NB4 (cell line): ENCODE results near the gene USH2A.

Source experiments
- DNase-seq: peaks from one replicate; pipeline ENCODE4 v3.0.0; 2010; ENCODE audit warnings: low read depth
- H3K4me3 ChIP-seq: one replicate; pipeline ENCODE4 v1.5.1; 2011; ENCODE audit warnings: mild to moderate bottlenecking, low read depth, low read length, moderate library complexity
- CTCF ChIP-seq: IDR thresholded peaks from one replicate; pipeline ENCODE4 v1.5.1; 2012; ENCODE audit warnings: low read depth, low read length
- MAX ChIP-seq: IDR thresholded peaks from 2 replicates; pipeline ENCODE4 v1.6.1; 2011; ENCODE audit warnings: low read depth, low read length
- MYC ChIP-seq: IDR thresholded peaks from 2 replicates; pipeline ENCODE4 v1.6.1; 2011; ENCODE audit warnings: low read depth, low read length
- POLR2A ChIP-seq: IDR thresholded peaks from 2 replicates; pipeline ENCODE4 v1.6.1; 2011; ENCODE audit warnings: mild to moderate bottlenecking; ENCODE audit not compliant: insufficient read length; ENCODE audit errors: extremely low read depth

USH2A gene

GRCh38 chr1:216422821-216423520 is at the start of gene USH2A:
TSS of gene USH2A (minus strand) at chr1:216423448. CDS start at chr1:216422336, 1,112 bp downstream.
- no peak for DNase-seq
- H3K4me3 ChIP-seq = no peak within 1 kb of the TSS
- TF ChIP-seq MAX = no peak
- TF ChIP-seq CTCF = no peak
- no peak for TF ChIP-seq MYC
- TF ChIP-seq POLR2A = no peak

- H3K4me3 ChIP-seq = no peak overlapping the region
- DNase-seq = no peak
- no peak for TF ChIP-seq POLR2A
- TF ChIP-seq MYC = no peak
Observed at GRCh38 chr1:216466162-216466801, 43.0 kb upstream of the USH2A start.

GRCh38 chr1:216464489-216464888 is 41.2 kb upstream of the USH2A start:
- TF ChIP-seq CTCF (no peak), MAX (no peak), POLR2A (no peak), MYC (no peak)
- no peak for DNase-seq
- H3K4me3 ChIP-seq = no peak overlapping the region

- DNase-seq = no peak
- H3K4me3 ChIP-seq = no peak overlapping the region
- TF ChIP-seq MAX (no peak), CTCF (no peak), MYC (no peak), POLR2A (no peak)
Observed at GRCh38 chr1:216462066-216462775, 39.0 kb upstream of the USH2A start.

- H3K4me3 ChIP-seq = no peak overlapping the region
- TF ChIP-seq POLR2A (no peak), MYC (no peak), MAX (no peak), CTCF (no peak)
- no peak for DNase-seq
Observed at GRCh38 chr1:216461466-216461865, 38.2 kb upstream of the USH2A start.

GRCh38 chr1:216459651-216460207 is 36.5 kb upstream of the USH2A start:
- DNase-seq = no peak
- TF ChIP-seq MYC (no peak), MAX (no peak), POLR2A (no peak)
- H3K4me3 ChIP-seq = no peak overlapping the region
